GM12878 (cell line): Measurements from ENCODE around the gene SCN11A. TPM values are rescaled to one million over a fixed set of nuclear protein-coding genes. Genes with fewer than 3 reads are reported as not detected.

Experiments used
- ATAC-seq: fragments of 200-7000 bp; cut with Tn5 transposase; 3 replicates; pipeline ENCODE4 v1.9.1; 2020; ENCODE audit warnings: mild to moderate bottlenecking, moderate library complexity
- BruUV-seq: library from RNA; stranded (reverse); fragments of 400-500 nt; replicated peaks from 2 replicates; lab custom pipeline; 2021; lab: Mats Ljungman, UMichigan
- CTCF ChIA-PET: fragments of 300-600 bp; sonication (Branson Sonifier 250); formaldehyde crosslinking; extraction: SDS; loops from one replicate; lab custom pipeline; 2021; ENCODE audit warnings: inconsistent platforms; lab: Yijun Ruan, JAX
- POLR2A ChIA-PET: fragments of 350-600 bp; formaldehyde crosslinking; extraction: SDS; loops from one replicate; lab custom pipeline; 2021; ENCODE audit warnings: inconsistent platforms; lab: Charles Lee
- RAD21 ChIA-PET: fragments of 300-600 bp; sonication (Branson Sonifier 250); formaldehyde crosslinking; loops from one replicate; lab custom pipeline; 2023; ENCODE audit warnings: antibody characterized with exemption; ENCODE audit not compliant: unreplicated experiment; lab: Charles Lee
- SMC1A ChIA-PET: fragments of 300-600 bp; sonication (Branson Sonifier 250); formaldehyde crosslinking; loops from one replicate; lab custom pipeline; 2023; ENCODE audit not compliant: unreplicated experiment, uncharacterized antibody; lab: Charles Lee
- DNase-seq: peaks from one replicate; pipeline ENCODE4 v3.0.0-alpha.2; 2011; ENCODE audit warnings: low read depth, low spot score
- FAIRE-seq: peaks from 3 replicates; lab custom pipeline; 2011; peaks lifted over from hg19 to GRCh38; lab: Jason Lieb, UNC
- H2AFZ ChIP-seq: 2 replicates; pipeline ENCODE4 v1.6.0; 2011; ENCODE audit warnings: low read depth, low read length, control low read depth; ENCODE audit not compliant: control insufficient read depth
- H3K27ac ChIP-seq: 2 replicates; pipeline ENCODE4 v1.5.1; 2011; ENCODE audit warnings: control low read depth; ENCODE audit not compliant: control insufficient read depth, insufficient read depth
- H3K27me3 ChIP-seq, 2 experiments: replicated peaks in 1 of 2; 2 replicates each; pipeline versions ENCODE4 v1.6.0 to v1.6.1; 2011; ENCODE audit warnings: low read length in 1 of 2; ENCODE audit not compliant: control insufficient read depth in 2 of 2, insufficient read depth in 2 of 2
- H3K36me3 ChIP-seq, 2 experiments: 2 replicates each; pipeline ENCODE4 v1.5.1; 2011; ENCODE audit warnings: low read length in 1 of 2; ENCODE audit not compliant: control insufficient read depth in 2 of 2, insufficient read depth in 2 of 2
- H3K4me1 ChIP-seq: 2 replicates; pipeline ENCODE4 v1.6.1; 2011; ENCODE audit warnings: mild to moderate bottlenecking, low read length, moderate library complexity, mixed read lengths; ENCODE audit not compliant: control insufficient read depth, insufficient read depth
- H3K4me2 ChIP-seq: 2 replicates; pipeline ENCODE4 v1.6.0; 2011; ENCODE audit warnings: control low read depth; ENCODE audit not compliant: control insufficient read depth, insufficient read depth
- H3K4me3 ChIP-seq: fragments of 200-600 bp; sonication (generic); 2 replicates; pipeline ENCODE4 v1.5.1; 2016
- H3K79me2 ChIP-seq: 2 replicates; pipeline ENCODE4 v1.6.0; 2011; ENCODE audit warnings: low read length; ENCODE audit not compliant: control insufficient read depth, insufficient read depth
- H3K9ac ChIP-seq: 2 replicates; pipeline ENCODE4 v1.8.0; 2011; ENCODE audit warnings: low read length, control low read depth, mixed read lengths; ENCODE audit not compliant: control insufficient read depth, insufficient read depth
- H3K9me3 ChIP-seq: replicated peaks from 3 replicates; pipeline ENCODE4 v1.5.1; 2011; ENCODE audit warnings: mild to moderate bottlenecking, low read length; ENCODE audit not compliant: control insufficient read depth, insufficient read depth
- H4K20me1 ChIP-seq: 2 replicates; pipeline ENCODE4 v1.6.0; 2011; ENCODE audit not compliant: control insufficient read depth, insufficient read depth
- CHD2 ChIP-seq: IDR thresholded peaks from 2 replicates; pipeline ENCODE4 v1.6.1; 2011; ENCODE audit warnings: low read depth, low read length, improper control_type of control experiment, borderline replicate concordance
- ELK1 ChIP-seq: IDR thresholded peaks from 2 replicates; pipeline ENCODE4 v1.6.1; 2012; ENCODE audit warnings: low read depth, low read length, improper control_type of control experiment
- ESRRA ChIP-seq: IDR thresholded peaks from 2 replicates; pipeline ENCODE4 v1.6.1; 2012; ENCODE audit warnings: mild to moderate bottlenecking, low read length, improper control_type of control experiment
- FOS ChIP-seq: IDR thresholded peaks from 3 replicates; pipeline ENCODE4 v1.6.1; 2011; ENCODE audit warnings: borderline replicate concordance; ENCODE audit not compliant: insufficient read length; ENCODE audit errors: extremely low read depth
- GABPA ChIP-seq: IDR thresholded peaks from 2 replicates; pipeline ENCODE4 v1.6.1; 2014; ENCODE audit warnings: antibody characterized with exemption, low read depth, mild to moderate bottlenecking, inconsistent platforms
- MYB ChIP-seq: fragments of 150-350 bp; IDR thresholded peaks from 2 replicates; pipeline ENCODE4 v1.6.1; 2014; ENCODE audit warnings: mild to moderate bottlenecking, low read depth, low read length, borderline replicate concordance
- NBN ChIP-seq: fragments of 450-650 bp; IDR thresholded peaks from 2 replicates; pipeline ENCODE4 v1.6.1; 2016
- NFYB ChIP-seq: IDR thresholded peaks from 2 replicates; pipeline ENCODE4 v1.6.1; 2011; ENCODE audit warnings: low read depth, mild to moderate bottlenecking, low read length, improper control_type of control experiment, moderate library complexity; ENCODE audit not compliant: insufficient read depth
- POU2F2 ChIP-seq: IDR thresholded peaks from 3 replicates; pipeline ENCODE4 v1.6.1; 2011; ENCODE audit warnings: low read depth, mild to moderate bottlenecking, low read length, borderline replicate concordance
- SMAD1 ChIP-seq: fragments of 450-650 bp; IDR thresholded peaks from 2 replicates; pipeline ENCODE4 v1.6.1; 2018; ENCODE audit warnings: mild to moderate bottlenecking, low read depth; ENCODE audit not compliant: partially characterized antibody
- SPI1 ChIP-seq: IDR thresholded peaks from 2 replicates; pipeline ENCODE4 v1.6.1; 2011; ENCODE audit warnings: low read depth, mild to moderate bottlenecking, low read length, moderate library complexity, borderline replicate concordance; ENCODE audit not compliant: insufficient read depth
- TBL1XR1 ChIP-seq: IDR thresholded peaks from 2 replicates; pipeline ENCODE4 v1.6.1; 2012; ENCODE audit warnings: low read depth, low read length, improper control_type of control experiment
- USF1 ChIP-seq: IDR thresholded peaks from 2 replicates; pipeline ENCODE4 v1.6.1; 2011; ENCODE audit warnings: borderline replicate concordance, low read depth, mild to moderate bottlenecking, moderate library complexity, mixed read lengths, low read length; ENCODE audit not compliant: insufficient read depth; ENCODE audit errors: extremely low read length
- ZNF622 ChIP-seq: fragments of 450-650 bp; IDR thresholded peaks from 2 replicates; pipeline ENCODE4 v1.6.1; 2017; ENCODE audit warnings: mild to moderate bottlenecking, inconsistent platforms
- ZZZ3 ChIP-seq: IDR thresholded peaks from 2 replicates; pipeline ENCODE4 v1.6.1; 2011; ENCODE audit warnings: low read depth; ENCODE audit not compliant: control insufficient read depth, insufficient read length
- WGBS: methylation state at CpG from one replicate; pipeline ENCODE4 v1.1.6; 2016; ENCODE audit warnings: low lambda C conversion rate; ENCODE audit not compliant: insufficient replicate concordance, insufficient coverage; ENCODE audit errors: missing lambda C conversion rate; 5-methylcytosine and 5-hydroxymethylcytosine counted together
- in situ Hi-C: fragments of 300-500 bp; cut with MboI; formaldehyde crosslinking; loops from 9 replicates; pipeline ENCODE4 v1.14.3; 2018; ENCODE audit warnings: mixed read lengths
- intact Hi-C: fragments of 100-400 bp; cut with micrococcal nuclease; formaldehyde crosslinking; loops from one replicate; pipeline ENCODE4 v1.14.2; 2022; ENCODE audit not compliant: unreplicated experiment
- polyA plus RNA-seq, 11 experiments: library from polyadenylated mRNA; depleted of rRNA in 4 of 11; unstranded in 6 of 11; stranded (reverse) in 5 of 11; fragments of >200 nt; fragmentation: Nextera tagmentation in 4 of 11; fragmentation: Illumina TruSeq in 1 of 11; extraction: Ambion mirVana in 4 of 11; extraction: Trizol in 1 of 11; gene quantifications; 1 replicate in 1 of 11; 2 replicates in 10 of 11; pipeline versions ENCODE4 v1.2.1 to v1.2.3, GENCODE V29; 2011 to 2016; ENCODE audit warnings: inconsistent platforms in 2 of 11, missing spikeins in 2 of 11, low read depth in 1 of 11
- total RNA-seq, 4 experiments: library from RNA; depleted of rRNA in 3 of 4; stranded (reverse); fragments of >200 nt in 3 of 4; fragmentation: Illumina TruSeq in 1 of 4; extraction: Trizol in 1 of 4; gene quantifications; 2 replicates each; pipeline versions ENCODE4 v1.2.1 to v1.2.3, GENCODE V29; 2013 to 2021
- TF ChIP-seq, protein P1 (sequence below), 3 experiments: IDR thresholded peaks in 2 of 3; conservative IDR thresholded peaks in 1 of 3; 2 replicates each; pipeline ENCODE4 v1.5.1; 2011; ENCODE audit warnings: low read depth in 3 of 3, low read length in 3 of 3, mild to moderate bottlenecking in 3 of 3, control low read depth in 2 of 3, moderate library complexity in 2 of 3, inconsistent platforms in 1 of 3, mixed read lengths in 1 of 3; ENCODE audit not compliant: control insufficient read depth in 2 of 3, insufficient read depth in 1 of 3; ENCODE audit errors: extremely low read depth in 1 of 3

SCN11A gene
- total and polyA plus RNA-seq, 10 of the 15 experiments (the other 5 are each of a cell fraction or from before 2014, with no cell fraction given): under 0.01 to 0.14 (median 0.03) TPM; not detected in 4

DNA sequence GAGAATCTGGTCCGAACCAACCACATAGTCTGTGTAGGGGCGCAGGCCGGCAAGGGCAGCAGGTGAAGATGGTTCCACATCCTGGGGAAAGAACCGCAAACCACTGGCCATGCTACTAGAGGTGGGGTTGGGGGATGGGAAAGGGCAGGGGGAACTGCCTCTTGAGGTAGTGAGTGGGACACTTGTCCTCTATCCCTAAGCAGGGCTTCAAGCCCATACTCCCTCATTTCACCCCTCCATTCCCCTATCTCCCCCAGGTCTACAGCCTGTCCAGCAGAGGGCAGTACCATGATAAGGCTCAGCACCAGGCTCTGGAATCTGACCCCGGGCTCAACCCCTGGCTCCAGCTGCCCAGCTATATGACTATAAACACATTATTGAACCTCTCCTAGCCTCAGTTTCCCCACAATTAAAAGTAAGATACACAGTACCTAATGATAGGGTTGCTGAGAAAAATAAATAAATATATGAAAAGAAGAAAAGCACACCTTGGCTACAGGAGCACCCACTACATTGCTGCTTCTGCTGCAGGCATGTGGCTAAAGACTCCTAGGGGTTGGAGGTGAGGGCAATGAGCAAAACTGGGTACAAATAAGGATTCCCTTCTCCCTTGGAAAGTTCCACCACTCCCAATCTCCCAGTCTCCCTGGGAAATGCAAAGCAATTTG is 49.4 kb upstream of the SCN11A start:
- intact Hi-C loops: loop anchor here (1.0 to 2.0 kb wide), 3 partner anchors 80 to 278 kb away; no protein-coding TSS in a partner anchor
- no peak for DNase-seq
- RAD21 ChIA-PET: interaction anchor here (0.6 to 3.4 kb wide), 6 partner anchors 46 to 308 kb away, joined by 3 to 25 read pairs (median 3); no protein-coding TSS in a partner anchor
- H2AFZ ChIP-seq: no peak overlapping the region
- FAIRE-seq: no peak
- no peak overlapping the region for H3K4me2 ChIP-seq
- no peaks in the 10 kb centered on the region for H3K27me3 ChIP-seq
- H3K36me3 ChIP-seq: peaks cover 7 to 32% of the 10 kb centered on the region in 2 experiments; a peak in 3 of 4 replicates
- no peaks in the 10 kb centered on the region for H3K9me3 ChIP-seq
- no peak overlapping the region for H3K27ac ChIP-seq
- SMC1A ChIA-PET: interaction anchor here (0.9 to 1.7 kb wide), 3 partner anchors 47 to 188 kb away, joined by 3 to 15 read pairs (median 3); no protein-coding TSS in a partner anchor
- H3K4me1 ChIP-seq: peaks cover 5% of the 10 kb centered on the region
- H4K20me1 ChIP-seq: no peaks in the 10 kb centered on the region; the same call in 1 of the 2 replicates
- in situ Hi-C loops: loop anchor here (5.0 kb wide), 1 partner anchor 181 kb away; the partner anchor contains the start of gene CX3CR1
- CTCF ChIA-PET: interaction anchor here (0.5 to 3.4 kb wide), 9 partner anchors 25 to 194 kb away, joined by 3 to 33 read pairs (median 3); no protein-coding TSS in a partner anchor
- peaks cover 2% of the 10 kb centered on the region for H3K79me2 ChIP-seq
- 78% methylated on average over 5 of the region's 5 CpGs for WGBS
- no TSS peak for BruUV-seq
- no peak overlapping the region for H3K4me3 ChIP-seq
- POLR2A ChIA-PET: no interaction called here
- peak; percentile 89 for ATAC-seq
- H3K9ac ChIP-seq: no peak overlapping the region
- TF ChIP-seq SMAD1 (no peak), CHD2 (no peak), ESRRA (no peak), SPI1 (no peak), MYB (no peak), ZZZ3 (no peak), USF1 (no peak), NBN (0 out of 2 replicates have a peak, but pooled peaks have one; percentile 61), POU2F2 (no peak), FOS (no peak), GABPA (no peak), NFYB (no peak), TBL1XR1 (no peak), ZNF622 (no peak), ELK1 (no peak)
- TF ChIP-seq, protein P1, sequence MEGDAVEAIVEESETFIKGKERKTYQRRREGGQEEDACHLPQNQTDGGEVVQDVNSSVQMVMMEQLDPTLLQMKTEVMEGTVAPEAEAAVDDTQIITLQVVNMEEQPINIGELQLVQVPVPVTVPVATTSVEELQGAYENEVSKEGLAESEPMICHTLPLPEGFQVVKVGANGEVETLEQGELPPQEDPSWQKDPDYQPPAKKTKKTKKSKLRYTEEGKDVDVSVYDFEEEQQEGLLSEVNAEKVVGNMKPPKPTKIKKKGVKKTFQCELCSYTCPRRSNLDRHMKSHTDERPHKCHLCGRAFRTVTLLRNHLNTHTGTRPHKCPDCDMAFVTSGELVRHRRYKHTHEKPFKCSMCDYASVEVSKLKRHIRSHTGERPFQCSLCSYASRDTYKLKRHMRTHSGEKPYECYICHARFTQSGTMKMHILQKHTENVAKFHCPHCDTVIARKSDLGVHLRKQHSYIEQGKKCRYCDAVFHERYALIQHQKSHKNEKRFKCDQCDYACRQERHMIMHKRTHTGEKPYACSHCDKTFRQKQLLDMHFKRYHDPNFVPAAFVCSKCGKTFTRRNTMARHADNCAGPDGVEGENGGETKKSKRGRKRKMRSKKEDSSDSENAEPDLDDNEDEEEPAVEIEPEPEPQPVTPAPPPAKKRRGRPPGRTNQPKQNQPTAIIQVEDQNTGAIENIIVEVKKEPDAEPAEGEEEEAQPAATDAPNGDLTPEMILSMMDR (IDR thresholded peaks at IDR 0.05 in 2 of 3, conservative IDR thresholded peaks at IDR 0.05 in 1 of 3; ENCODE audit: control insufficient read depth in 2 of 3, extremely low read depth in 1 of 3, insufficient read depth in 1 of 3, low read depth in 3 of 3, low read length in 3 of 3): peak; percentile 72 to 84 (median 83)
